H1 (cell line): ENCODE results near the gene FPGS. TPM values are rescaled to one million over a fixed set of nuclear protein-coding genes. Genes with fewer than 3 reads are reported as not detected.

Source experiments
- CTCF ChIA-PET: fragments of 300-600 bp; sonication (Branson Sonifier 250); formaldehyde crosslinking; loops from one replicate; lab custom pipeline; 2021; ENCODE audit not compliant: partially characterized antibody; lab: Charles Lee
- POLR2A ChIA-PET: fragments of 300-600 bp; sonication (Branson Sonifier 250); formaldehyde crosslinking; loops from one replicate; lab custom pipeline; 2021; ENCODE audit warnings: inconsistent platforms; ENCODE audit not compliant: partially characterized antibody; lab: Charles Lee
- DNase-seq, 2 experiments: peaks; one replicate each; pipeline versions ENCODE4 v3.0.0 to v3.0.0-alpha.2; 2010 to 2022; ENCODE audit warnings: low spot score in 2 of 2, low read depth in 1 of 2, mixed read lengths in 1 of 2
- FAIRE-seq: peaks from 2 replicates; lab custom pipeline; 2011; peaks lifted over from hg19 to GRCh38; lab: Jason Lieb, UNC
- H2AFZ ChIP-seq: 2 replicates; pipeline ENCODE4 v1.8.1; 2012; ENCODE audit warnings: low read length, inconsistent platforms
- H2AK5ac ChIP-seq: 2 replicates; pipeline ENCODE4 v1.6.1; 2013; ENCODE audit warnings: low read depth, low read length
- H2BK120ac ChIP-seq: replicated peaks from 2 replicates; pipeline ENCODE3; 2013; ENCODE audit warnings: low read depth, low read length, inconsistent platforms
- H2BK12ac ChIP-seq: 2 replicates; pipeline ENCODE4 v1.6.1; 2013; ENCODE audit warnings: low read depth, low read length
- H2BK15ac ChIP-seq: 2 replicates; pipeline ENCODE4 v1.6.1; 2013; ENCODE audit warnings: low read length
- H2BK20ac ChIP-seq: 2 replicates; pipeline ENCODE4 v1.6.1; 2013; ENCODE audit warnings: low read length
- H2BK5ac ChIP-seq: 2 replicates; pipeline ENCODE4 v1.6.1; 2013; ENCODE audit warnings: low read depth, low read length
- H3K14ac ChIP-seq: 2 replicates; pipeline ENCODE4 v1.6.1; 2013; ENCODE audit warnings: inconsistent platforms; ENCODE audit not compliant: insufficient read length
- H3K18ac ChIP-seq: 2 replicates; pipeline ENCODE4 v1.6.1; 2013; ENCODE audit warnings: low read length; ENCODE audit errors: extremely low read depth
- H3K23ac ChIP-seq: 2 replicates; pipeline ENCODE4 v1.6.1; 2013; ENCODE audit warnings: inconsistent platforms; ENCODE audit not compliant: insufficient read length
- H3K23me2 ChIP-seq: 2 replicates; pipeline ENCODE4 v1.6.1; 2013; ENCODE audit warnings: low read depth, low read length
- H3K27ac ChIP-seq: 2 replicates; pipeline ENCODE4 v1.6.1; 2011; ENCODE audit warnings: low read depth, low read length, inconsistent platforms
- H3K27me3 ChIP-seq, 4 experiments: replicated peaks in 1 of 4; 1 replicate in 1 of 4; 2 replicates in 3 of 4; pipeline versions ENCODE4 v1.6.1 to v1.8.1; 2011 to 2013; ENCODE audit warnings: low read length in 3 of 4, mild to moderate bottlenecking in 3 of 4, inconsistent platforms in 2 of 4, mixed read lengths in 2 of 4, moderate library complexity in 1 of 4; ENCODE audit not compliant: control insufficient read depth in 3 of 4, insufficient read depth in 3 of 4; ENCODE audit errors: extremely low read depth in 1 of 4
- H3K36me3 ChIP-seq, 4 experiments: 2 replicates each; pipeline versions ENCODE4 v1.6.1 to v1.8.1; 2011 to 2013; ENCODE audit warnings: mild to moderate bottlenecking in 4 of 4, low read length in 3 of 4, moderate library complexity in 2 of 4, control low read depth in 1 of 4, inconsistent platforms in 1 of 4; ENCODE audit not compliant: insufficient read depth in 4 of 4, control insufficient read depth in 2 of 4
- H3K4ac ChIP-seq: replicated peaks from 2 replicates; pipeline ENCODE3; 2013; ENCODE audit warnings: low read length, low read depth, mixed read lengths, inconsistent platforms; ENCODE audit not compliant: insufficient read length
- H3K4me1 ChIP-seq, 4 experiments: replicated peaks in 1 of 4; 1 replicate in 1 of 4; 2 replicates in 3 of 4; pipeline versions ENCODE4 v1.6.1 to v1.8.1; 2011 to 2013; ENCODE audit warnings: low read length in 3 of 4, inconsistent platforms in 2 of 4, mixed read lengths in 1 of 4; ENCODE audit not compliant: insufficient read depth in 4 of 4, control insufficient read depth in 3 of 4
- H3K4me2 ChIP-seq, 2 experiments: 2 replicates each; pipeline versions ENCODE4 v1.6.1 to v1.8.1; 2011 to 2013; ENCODE audit warnings: low read depth in 2 of 2, low read length in 2 of 2, control low read depth in 1 of 2, inconsistent platforms in 1 of 2, mild to moderate bottlenecking in 1 of 2; ENCODE audit not compliant: insufficient read depth in 1 of 2
- H3K4me3 ChIP-seq, 4 experiments: fragments of 200-600, 300-600 bp in 1 of 4; sonication (generic), shearing (Covaris generic), sonication (Bioruptor Twin) in 1 of 4; 2 replicates each; pipeline versions ENCODE4 v1.5.1 to v1.8.1; 2011 to 2016; ENCODE audit warnings: low read length in 4 of 4, low read depth in 3 of 4, control low read depth in 2 of 4, inconsistent platforms in 2 of 4, mild to moderate bottlenecking in 2 of 4, mixed read lengths in 1 of 4, moderate library complexity in 1 of 4; ENCODE audit not compliant: insufficient read depth in 2 of 4; ENCODE audit errors: extremely low read depth in 1 of 4
- H3K56ac ChIP-seq: replicated peaks from 2 replicates; pipeline ENCODE3; 2013; ENCODE audit warnings: low read depth, mild to moderate bottlenecking, mixed read lengths, low read length, inconsistent platforms; ENCODE audit not compliant: insufficient read length
- H3K79me1 ChIP-seq: 2 replicates; pipeline ENCODE4 v1.6.1; 2013; ENCODE audit warnings: low read depth, low read length, control low read depth
- H3K79me2 ChIP-seq, 2 experiments: 2 replicates each; pipeline versions ENCODE4 v1.6.1 to v1.8.1; 2012 to 2013; ENCODE audit warnings: low read length in 2 of 2, mild to moderate bottlenecking in 2 of 2, inconsistent platforms in 1 of 2; ENCODE audit not compliant: insufficient read depth in 2 of 2, control insufficient read depth in 1 of 2
- H3K9ac ChIP-seq, 4 experiments: replicated peaks in 1 of 4; 1 replicate in 1 of 4; 2 replicates in 3 of 4; pipeline versions ENCODE4 v1.6.1 to v1.8.1; 2011 to 2013; ENCODE audit warnings: low read depth in 3 of 4, low read length in 3 of 4, control low read depth in 2 of 4, mild to moderate bottlenecking in 2 of 4, moderate library complexity in 2 of 4, inconsistent platforms in 1 of 4; ENCODE audit errors: extremely low read depth in 1 of 4
- H3K9me3 ChIP-seq, 2 experiments: 2 replicates each; pipeline versions ENCODE4 v1.6.1 to v1.8.1; 2012 to 2013; ENCODE audit warnings: mild to moderate bottlenecking in 2 of 2, moderate library complexity in 2 of 2, control low read depth in 1 of 2, inconsistent platforms in 1 of 2, low read depth in 1 of 2, low read length in 1 of 2, mixed read lengths in 1 of 2; ENCODE audit not compliant: insufficient read depth in 2 of 2
- H4K20me1 ChIP-seq, 2 experiments: replicated peaks in 1 of 2; 2 replicates each; pipeline versions ENCODE3 to v1.8.1; 2011 to 2013; ENCODE audit warnings: inconsistent platforms in 2 of 2, low read length in 2 of 2, mild to moderate bottlenecking in 1 of 2; ENCODE audit not compliant: insufficient read depth in 2 of 2, control insufficient read depth in 1 of 2
- H4K5ac ChIP-seq: 2 replicates; pipeline ENCODE4 v1.6.1; 2013; ENCODE audit warnings: low read length, low read depth, mixed read lengths, inconsistent platforms; ENCODE audit not compliant: insufficient read length
- H4K8ac ChIP-seq: 2 replicates; pipeline ENCODE4 v1.8.0; 2013; ENCODE audit warnings: mild to moderate bottlenecking, moderate library complexity, low read length, inconsistent platforms; ENCODE audit not compliant: insufficient read depth; ENCODE audit errors: extremely low read depth
- H4K91ac ChIP-seq: replicated peaks from 2 replicates; pipeline ENCODE3; 2013; ENCODE audit warnings: low read length, mixed read lengths, inconsistent platforms; ENCODE audit not compliant: insufficient read length
- CEBPB ChIP-seq: IDR thresholded peaks from 2 replicates; pipeline ENCODE4 v1.6.1; 2012; ENCODE audit warnings: low read depth, low read length
- EZH2 ChIP-seq: fragments of 200-600 bp; sonication (generic); IDR thresholded peaks from 2 replicates; pipeline ENCODE4 v1.7.1; 2012; ENCODE audit warnings: low read depth, mild to moderate bottlenecking, moderate library complexity, low read length, inconsistent platforms; ENCODE audit not compliant: severe bottlenecking
- JUN ChIP-seq: IDR thresholded peaks from 2 replicates; pipeline ENCODE4 v1.6.1; 2011; ENCODE audit warnings: low read depth, mild to moderate bottlenecking, improper control_type of control experiment, low read length
- POLR2AphosphoS5 ChIP-seq: IDR thresholded peaks from 2 replicates; pipeline ENCODE4 v1.6.1; 2011; ENCODE audit warnings: low read depth, low read length
- RFX5 ChIP-seq: IDR thresholded peaks from 2 replicates; pipeline ENCODE4 v1.6.1; 2011; ENCODE audit warnings: low read depth, low read length, improper control_type of control experiment, borderline replicate concordance
- SAP30 ChIP-seq: fragments of 300-600 bp; sonication (generic); IDR thresholded peaks from 2 replicates; pipeline ENCODE4 v1.7.1; 2012; ENCODE audit warnings: low read length, moderate library complexity, mild to moderate bottlenecking, inconsistent platforms; ENCODE audit not compliant: insufficient read depth, insufficient replicate concordance
- SP1 ChIP-seq: IDR thresholded peaks from 2 replicates; pipeline ENCODE4 v1.6.1; 2011; ENCODE audit warnings: low read depth, low read length
- SRF ChIP-seq: IDR thresholded peaks from 2 replicates; pipeline ENCODE4 v1.6.1; 2011; ENCODE audit warnings: mild to moderate bottlenecking, low read depth, low read length, moderate library complexity
- TAF1 ChIP-seq: IDR thresholded peaks from 2 replicates; pipeline ENCODE4 v1.6.1; 2011; ENCODE audit warnings: mild to moderate bottlenecking, low read depth, low read length
- TAF7 ChIP-seq: optimal IDR thresholded peaks from 2 replicates; pipeline ENCODE3; 2011; ENCODE audit warnings: low read depth, mild to moderate bottlenecking, inconsistent platforms, low read length, moderate library complexity, borderline replicate concordance
- WGBS, 2 experiments: shearing (Covaris generic) in 1 of 2; methylation state at CpG; one replicate each; pipeline versions ENCODE4 v1.1.6 to v1.1.7; 2013 to 2015; ENCODE audit warnings: low lambda C conversion rate in 2 of 2, mixed read lengths in 2 of 2, inconsistent platforms in 1 of 2, low coverage in 1 of 2, missing lambda C conversion rate in 1 of 2; ENCODE audit not compliant: insufficient replicate concordance in 2 of 2, insufficient coverage in 1 of 2, insufficient read length in 1 of 2; ENCODE audit errors: extremely low coverage in 1 of 2, missing lambda C conversion rate in 1 of 2; 5-methylcytosine and 5-hydroxymethylcytosine counted together
- polyA plus RNA-seq, 7 experiments: library from polyadenylated mRNA; depleted of rRNA in 3 of 7; stranded (reverse) in 5 of 7; unstranded in 2 of 7; fragments of >200 nt in 5 of 7; fragments of 200-250 nt in 2 of 7; gene quantifications; 1 replicate in 5 of 7; 2 replicates in 1 of 7; 4 replicates in 1 of 7; pipeline versions ENCODE4 v1.2.1 to v1.2.3, GENCODE V29; 2011 to 2013; ENCODE audit warnings: missing spikeins in 2 of 7, mixed read lengths in 2 of 7
- total RNA-seq: library from RNA; stranded (reverse); fragmentation: NEBNext Ultra II Directional; extraction: Animal tissue kit (Norgen Biotek cat#: 25700); gene quantifications from 2 replicates; pipeline ENCODE4 v1.2.1, GENCODE V29; 2021

FPGS gene
- total and polyA plus RNA-seq, 2 of the 8 experiments (the other 6 are each of a cell fraction or from before 2014, with no cell fraction given), result 62.4 to 83.0 TPM

GRCh38 chr9:127863191-127863621, 60.5 kb downstream of the FPGS start:
- no peak overlapping the region for H4K5ac ChIP-seq
- DNase-seq, result no peak
- peaks cover 0 to 3% (median under 1%) of the 10 kb centered on the region in 4 experiments; a peak in 1 of 7 replicates for H3K4me1 ChIP-seq
- peaks cover 4% of the 10 kb centered on the region; the same call in 1 of the 2 replicates for H3K23me2 ChIP-seq
- no peak overlapping the region for H2BK5ac ChIP-seq
- no peak overlapping the region for H2BK15ac ChIP-seq
- no peak overlapping the region for H3K4me2 ChIP-seq
- no peak overlapping the region for H3K18ac ChIP-seq
- no peak overlapping the region for H2BK20ac ChIP-seq
- no peak overlapping the region for H3K23ac ChIP-seq
- POLR2A ChIA-PET, result interaction anchor here (0.6 to 3.5 kb wide), 4 partner anchors 9 to 261 kb away, joined by 3 to 15 read pairs (median 4); partner anchors contain the start of gene ENG
- CTCF ChIA-PET, result interaction anchor here (0.6 to 3.3 kb wide), 7 partner anchors 10 to 1185 kb away, joined by 3 to 15 read pairs (median 3); partner anchors contain the start of gene ENG
- H3K14ac ChIP-seq, result no peak overlapping the region
- no peak overlapping the region for H4K91ac ChIP-seq
- no peak overlapping the region for H2AFZ ChIP-seq
- 91% methylated on average over 13 of the region's 13 CpGs; no CpG with 5 or more reads in 1 of the 2 experiments for whole genome bisulfite sequencing, 2 experiments
- no peaks in the 10 kb centered on the region; a peak in 1 of 7 replicates for H3K27me3 ChIP-seq
- H2BK12ac ChIP-seq, result no peak overlapping the region
- H3K4ac ChIP-seq, result no peak overlapping the region
- TF ChIP-seq TAF1 (no peak), TAF7 (no peak), JUN (no peak), POLR2AphosphoS5 (no peak), SAP30 (no peak), CEBPB (no peak), EZH2 (no peak), SRF (no peak), SP1 (no peak), RFX5 (no peak)
- H3K79me2 ChIP-seq, result no peaks in the 10 kb centered on the region
- H4K20me1 ChIP-seq, result peaks cover 0 to 4% of the 10 kb centered on the region in 2 experiments
- no peak overlapping the region for H3K9ac ChIP-seq
- H3K4me3 ChIP-seq, result no peak overlapping the region
- FAIRE-seq, result no peak
- H2AK5ac ChIP-seq, result no peak overlapping the region
- H3K27ac ChIP-seq, result no peak overlapping the region
- no peak overlapping the region for H2BK120ac ChIP-seq
- no peaks in the 10 kb centered on the region for H3K36me3 ChIP-seq
- H3K56ac ChIP-seq, result no peak overlapping the region
- H3K9me3 ChIP-seq, result no peaks in the 10 kb centered on the region
- H3K79me1 ChIP-seq, result no peaks in the 10 kb centered on the region; the same call in 1 of the 2 replicates
- no peak overlapping the region; the same call in 1 of the 2 replicates for H4K8ac ChIP-seq
